HPDE6-E6E7 (cell line): ENCODE results near the gene RIMS4.

Experiments used
- DNase-seq: peaks from one replicate; pipeline ENCODE4 v3.0.0; 2011; ENCODE audit warnings: missing footprints; ENCODE audit errors: extremely low spot score

The RIMS4 gene

DNA sequence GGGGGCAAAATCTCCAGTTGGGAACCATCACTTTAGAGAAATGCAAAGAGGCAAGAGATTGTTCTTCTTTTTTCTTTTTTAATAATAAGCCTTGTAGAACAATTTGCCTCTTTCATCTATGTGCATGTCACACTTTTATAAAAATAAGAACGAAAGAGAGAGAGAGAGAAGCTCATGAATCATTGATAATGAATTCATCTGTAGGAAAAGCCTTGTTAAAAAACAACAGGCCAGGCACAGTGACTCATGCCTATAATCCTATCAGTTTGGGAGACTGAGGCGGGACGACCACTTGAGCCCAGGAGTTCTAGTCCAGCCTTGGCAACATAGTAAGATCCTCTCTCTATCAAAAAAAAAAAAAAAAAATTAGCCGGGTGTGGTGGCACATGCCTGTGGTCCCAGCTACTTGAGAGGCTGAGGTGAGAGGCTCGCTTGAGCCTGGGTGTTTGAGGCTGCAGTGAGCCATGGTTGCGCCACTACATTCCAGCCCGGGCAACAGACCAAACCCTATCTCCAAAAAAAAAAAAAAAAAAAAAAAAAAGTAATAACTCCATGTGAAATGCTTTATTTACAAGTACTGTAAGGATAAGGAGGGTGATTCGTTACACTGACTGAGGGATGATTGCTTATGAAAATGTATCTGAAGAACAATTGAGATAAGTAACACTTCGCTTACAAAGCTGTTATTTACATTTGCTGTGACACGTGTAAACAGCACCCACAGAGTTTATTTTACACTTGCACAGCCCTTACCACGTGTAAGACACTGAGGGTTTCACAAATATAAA lies 89.2 kb downstream of the RIMS4 start:
- no peak for DNase-seq

DNA sequence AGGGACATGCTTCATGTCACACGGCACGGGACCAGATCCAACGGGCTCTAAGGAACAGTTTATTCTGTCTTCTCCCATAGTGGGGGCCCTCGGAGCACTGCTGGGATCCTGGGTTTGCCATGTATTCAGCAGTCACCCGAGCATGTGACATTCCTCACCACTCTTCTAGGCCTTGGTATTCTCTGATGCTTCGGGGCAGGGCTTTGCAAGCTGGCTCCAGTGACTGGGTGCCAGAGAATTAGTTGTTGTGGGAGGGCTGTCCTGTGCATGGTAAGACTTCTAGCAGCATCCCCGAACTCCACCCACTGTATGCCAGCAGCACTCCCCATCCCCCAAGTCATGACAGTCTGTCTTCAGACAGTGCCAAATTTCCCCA lies 89.7 kb downstream of the RIMS4 start:
- peak; percentile 78 for DNase-seq

DNA sequence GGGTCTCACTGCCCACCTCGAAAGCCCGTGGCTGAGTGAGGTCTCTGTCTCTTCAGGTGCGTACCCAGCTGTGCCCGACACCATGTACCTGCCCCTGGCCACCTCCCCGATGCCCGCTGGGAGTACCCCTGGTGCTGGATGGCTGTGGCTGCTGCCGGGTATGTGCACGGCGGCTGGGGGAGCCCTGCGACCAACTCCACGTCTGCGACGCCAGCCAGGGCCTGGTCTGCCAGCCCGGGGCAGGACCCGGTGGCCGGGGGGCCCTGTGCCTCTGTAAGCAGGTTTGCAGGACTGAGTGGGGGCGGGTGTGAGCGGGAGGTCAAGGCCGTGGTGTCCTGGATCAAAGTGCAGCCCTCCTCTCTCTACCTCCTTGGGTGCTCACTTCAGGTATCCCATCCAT lies 90.5 kb downstream of the RIMS4 start:
- no peak for DNase-seq

DNA sequence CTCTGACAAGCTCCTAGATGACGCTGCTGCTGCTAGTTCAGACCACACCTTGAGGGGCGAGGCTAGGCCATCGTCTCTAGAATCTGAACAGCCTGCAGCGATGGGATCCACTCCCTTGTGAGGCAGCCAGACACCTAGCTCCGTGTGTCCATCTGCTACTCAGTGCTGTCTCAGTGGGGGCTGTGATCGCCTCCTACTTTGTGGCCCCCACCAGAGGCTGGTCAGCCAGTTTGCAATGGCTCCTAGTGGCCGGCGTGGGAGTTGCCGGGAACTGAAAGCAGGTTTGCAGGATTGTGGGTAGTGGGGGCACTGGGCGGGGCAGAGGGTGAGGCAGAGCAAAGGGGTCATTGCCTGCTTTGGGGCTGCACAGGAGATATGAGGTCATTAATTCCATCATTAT lies 92.4 kb downstream of the RIMS4 start:
- no peak for DNase-seq

DNA sequence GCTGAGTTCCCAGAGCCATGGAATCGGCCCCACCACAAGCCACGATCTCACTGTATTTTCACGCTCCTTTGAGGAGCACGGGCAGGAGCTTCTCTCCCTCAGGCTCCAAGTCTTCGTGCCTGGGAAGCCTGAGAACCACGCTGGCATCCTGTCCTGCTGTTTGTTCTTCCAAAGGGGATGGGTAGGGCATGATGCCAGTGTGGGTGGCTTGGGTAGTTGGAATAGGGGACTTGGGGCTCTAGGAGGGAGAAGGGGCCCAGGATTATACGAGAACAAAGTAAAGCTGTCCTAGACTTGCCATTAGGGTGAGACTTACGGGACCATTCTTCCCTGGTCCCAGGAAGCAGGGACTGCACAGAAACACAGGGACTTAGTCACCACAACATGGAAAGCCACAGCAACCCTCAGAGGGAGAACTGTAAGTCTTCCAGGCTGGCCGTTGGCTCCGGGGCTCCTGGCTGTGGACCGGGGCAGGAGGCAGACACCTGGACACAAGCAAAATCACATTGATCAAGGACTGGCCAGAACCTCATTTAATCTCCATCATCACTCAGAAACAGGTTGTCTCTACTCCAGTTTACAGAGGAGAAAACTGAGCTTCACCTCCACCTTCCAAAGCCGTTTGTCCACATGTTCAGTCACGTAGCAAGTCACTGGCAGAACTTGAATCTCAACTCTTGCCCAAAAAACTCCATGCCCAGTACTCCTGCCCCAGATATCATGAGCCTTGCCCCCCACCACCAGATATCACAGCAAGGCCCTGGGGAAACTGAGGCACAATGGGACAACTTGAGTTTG lies 93.8 kb downstream of the RIMS4 start:
- no peak for DNase-seq

DNA sequence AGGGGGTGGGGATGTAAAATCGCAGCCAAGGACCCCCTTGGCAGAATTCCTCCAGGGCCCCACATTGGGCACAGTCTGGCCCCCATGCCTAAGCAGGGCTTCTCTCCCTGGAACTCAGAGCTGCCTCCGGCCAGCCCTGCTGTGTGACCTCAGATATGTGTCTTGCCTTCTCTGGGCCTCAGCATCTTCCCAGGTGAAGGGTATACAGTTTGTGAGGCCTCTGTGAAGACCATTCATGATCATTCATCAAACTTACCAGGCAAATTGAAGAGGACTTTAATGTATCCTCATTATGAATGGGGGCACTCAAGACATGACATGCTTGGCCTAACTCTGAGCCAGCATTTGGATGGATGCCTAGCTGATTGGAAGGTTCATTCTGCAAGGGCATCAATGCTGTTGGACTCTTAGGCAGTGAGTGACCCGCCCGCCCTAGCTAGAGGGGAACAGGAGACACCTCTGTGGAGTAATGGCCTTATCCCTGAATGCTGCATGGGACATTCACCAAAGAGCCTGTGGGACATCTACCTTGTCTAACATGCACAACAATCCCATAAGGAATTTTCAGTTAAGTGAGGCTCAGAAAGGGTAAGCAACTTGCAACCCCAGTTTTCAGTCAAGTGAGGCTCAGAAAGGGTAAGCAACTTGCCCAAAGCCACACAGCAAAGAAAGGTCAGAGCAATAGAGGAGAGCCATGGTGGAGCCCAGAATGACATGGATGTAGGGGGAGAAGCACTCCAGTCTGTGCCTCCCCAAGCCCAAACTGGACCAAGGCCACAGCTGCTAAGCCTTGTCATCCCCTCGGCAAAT lies 94.6 kb downstream of the RIMS4 start:
- no peak for DNase-seq

DNA sequence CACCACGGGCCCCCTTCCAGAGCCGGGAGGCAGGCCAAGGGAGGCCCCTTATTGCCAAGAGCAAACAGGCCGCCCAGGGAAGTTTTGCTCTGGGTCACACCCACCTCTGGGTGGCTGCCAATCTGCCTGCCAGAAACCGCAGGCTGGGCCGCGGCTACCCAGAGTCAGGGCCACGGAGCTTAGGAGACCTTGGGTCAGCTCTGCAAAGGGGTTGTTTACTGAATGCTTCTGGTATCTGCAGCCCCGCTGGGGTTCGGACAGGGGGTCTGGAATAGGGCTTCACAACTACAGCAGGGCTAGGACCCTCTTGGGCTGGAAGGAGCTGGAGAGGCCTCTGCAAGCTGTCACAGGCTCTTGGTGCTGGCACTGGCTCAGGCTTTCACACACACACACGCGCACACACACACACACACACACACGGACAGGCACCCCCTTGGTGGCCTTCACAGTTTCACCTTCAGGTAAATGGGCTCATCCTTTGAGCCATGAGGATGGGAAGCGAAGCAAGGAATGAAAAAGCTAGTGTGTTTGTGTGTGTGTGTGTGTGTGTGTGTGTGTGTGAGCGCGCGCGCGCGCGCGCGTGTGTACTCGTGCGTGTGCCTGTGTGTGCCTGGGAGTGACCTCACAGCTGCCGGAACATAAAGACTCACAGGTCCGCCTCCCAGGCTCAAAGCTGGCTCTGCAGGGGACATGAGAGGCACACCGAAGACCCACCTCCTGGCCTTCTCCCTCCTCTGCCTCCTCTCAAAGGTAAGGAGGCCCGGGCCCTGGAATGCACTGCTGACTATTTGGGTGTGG lies 95.4 kb downstream of the RIMS4 start, which contains the start of gene CCN5:
Gene CCN5 (plus strand): TSS at position 669 of the 798 bp plus-strand sequence. CDS start 22 bp downstream, at position 691.
- peak; percentile 99 for DNase-seq

DNA sequence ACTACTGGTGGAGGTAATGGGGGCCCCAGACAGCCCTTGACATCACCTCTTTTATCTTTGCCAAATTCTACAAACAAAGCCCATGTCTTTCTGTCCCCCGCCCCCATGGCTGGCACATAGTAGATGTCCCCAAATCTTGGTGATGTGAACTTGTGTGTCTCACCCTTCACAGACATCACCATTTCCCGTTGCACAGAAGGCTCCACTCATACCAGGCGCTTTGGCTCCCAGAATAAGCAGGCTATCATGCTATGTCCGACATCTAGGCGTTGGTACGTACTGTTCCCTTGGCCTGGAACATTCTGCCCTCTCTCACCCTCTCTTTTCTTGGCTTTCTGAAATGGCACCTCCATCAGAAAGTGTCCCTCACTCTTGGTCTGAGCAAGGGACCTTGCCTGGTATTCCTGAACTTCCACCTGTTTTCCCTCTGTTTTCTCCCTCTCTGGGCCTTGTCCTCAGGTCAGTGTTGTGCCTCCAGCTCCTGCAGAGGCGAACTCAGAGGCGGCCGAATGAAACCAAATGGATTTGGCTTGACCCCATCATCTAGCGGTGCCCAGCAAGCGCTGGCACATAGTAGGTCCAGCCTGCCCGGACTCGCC lies 96.1 kb downstream of the RIMS4 start:
- DNase-seq = no peak

DNA sequence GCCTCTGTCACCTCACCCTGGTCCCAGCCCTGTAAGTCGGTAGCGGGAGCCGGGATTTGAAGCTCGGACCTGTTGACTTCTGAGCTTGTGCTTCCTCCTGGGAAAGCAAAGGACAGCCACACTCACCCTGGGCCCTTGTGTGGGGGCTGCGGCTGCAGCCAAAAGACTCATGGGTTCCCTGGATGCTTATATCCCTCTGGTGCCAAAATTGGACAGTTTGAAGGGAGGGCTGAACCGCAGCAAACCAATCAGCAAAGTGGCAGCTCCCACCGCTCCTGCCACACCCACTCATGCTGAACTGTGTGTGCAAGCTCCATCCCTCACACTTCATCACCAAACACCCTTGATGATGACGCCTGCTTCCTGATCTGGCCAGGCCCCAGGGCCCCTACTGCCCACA lies 99.1 kb downstream of the RIMS4 start:
- DNase-seq = no peak

DNA sequence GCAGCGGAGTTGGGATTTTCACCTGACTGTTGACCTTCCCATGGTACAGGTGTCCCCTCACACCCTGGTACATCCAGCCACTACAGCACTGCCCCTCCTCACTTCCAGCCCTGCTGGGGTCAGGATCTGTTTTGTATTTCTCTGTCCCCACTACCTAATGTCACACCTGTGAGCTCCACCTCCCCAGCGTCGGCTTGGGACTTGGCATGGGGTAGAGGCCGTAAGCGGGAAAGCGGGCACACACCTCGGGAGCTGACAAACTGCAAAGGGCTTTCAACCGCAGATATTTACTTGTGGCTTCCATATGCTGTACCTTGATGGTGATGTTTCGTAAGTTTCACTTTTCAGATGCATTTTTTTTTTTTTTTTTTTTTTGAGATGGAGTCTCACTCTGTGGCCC lies 100.5 kb downstream of the RIMS4 start:
- no peak for DNase-seq

DNA sequence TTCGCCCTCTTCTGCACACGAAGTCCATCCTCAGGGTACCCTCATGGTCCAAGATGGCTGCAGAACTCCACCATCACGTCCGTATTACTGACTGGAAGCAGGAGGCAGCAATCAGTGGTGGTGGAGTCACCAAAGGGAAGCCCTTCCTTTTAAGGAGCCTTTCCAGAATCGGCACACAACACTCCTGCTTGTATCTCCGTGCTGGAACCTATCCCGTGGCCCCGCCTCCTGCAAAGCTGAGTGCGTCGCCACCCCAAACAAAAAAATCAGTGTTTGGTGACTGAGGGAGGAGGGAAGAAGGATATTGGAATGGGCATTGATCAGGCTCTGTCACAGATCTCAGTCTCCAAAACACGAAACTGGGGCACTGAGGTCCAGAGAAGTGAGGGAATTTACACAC lies 101.0 kb downstream of the RIMS4 start:
- DNase-seq = no peak

DNA sequence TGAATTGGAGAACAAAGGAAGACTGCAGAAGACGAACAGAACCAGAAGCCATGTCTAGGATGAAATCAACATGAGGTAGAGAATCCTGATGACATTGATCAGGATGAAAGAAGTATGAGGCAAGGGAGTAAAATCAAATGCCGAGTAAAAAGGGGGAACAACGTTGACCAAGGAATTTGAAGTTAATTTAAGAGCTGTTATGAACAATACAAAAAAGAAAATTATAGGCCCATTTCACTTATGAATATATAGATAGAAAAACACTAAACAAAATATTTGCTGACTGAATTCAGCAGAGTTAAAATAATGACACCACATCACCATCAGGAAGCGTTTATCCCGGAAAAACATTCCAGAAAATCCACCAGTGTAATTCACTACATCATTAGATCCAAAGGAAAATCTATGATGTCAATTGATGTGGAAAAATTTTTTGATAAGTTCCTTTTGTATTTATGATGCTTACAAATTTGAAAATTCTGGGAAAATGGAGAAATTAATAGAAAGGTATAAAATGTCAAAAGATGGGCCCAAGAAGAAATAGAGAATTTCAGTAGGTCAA lies 103.2 kb downstream of the RIMS4 start:
- no peak for DNase-seq

DNA sequence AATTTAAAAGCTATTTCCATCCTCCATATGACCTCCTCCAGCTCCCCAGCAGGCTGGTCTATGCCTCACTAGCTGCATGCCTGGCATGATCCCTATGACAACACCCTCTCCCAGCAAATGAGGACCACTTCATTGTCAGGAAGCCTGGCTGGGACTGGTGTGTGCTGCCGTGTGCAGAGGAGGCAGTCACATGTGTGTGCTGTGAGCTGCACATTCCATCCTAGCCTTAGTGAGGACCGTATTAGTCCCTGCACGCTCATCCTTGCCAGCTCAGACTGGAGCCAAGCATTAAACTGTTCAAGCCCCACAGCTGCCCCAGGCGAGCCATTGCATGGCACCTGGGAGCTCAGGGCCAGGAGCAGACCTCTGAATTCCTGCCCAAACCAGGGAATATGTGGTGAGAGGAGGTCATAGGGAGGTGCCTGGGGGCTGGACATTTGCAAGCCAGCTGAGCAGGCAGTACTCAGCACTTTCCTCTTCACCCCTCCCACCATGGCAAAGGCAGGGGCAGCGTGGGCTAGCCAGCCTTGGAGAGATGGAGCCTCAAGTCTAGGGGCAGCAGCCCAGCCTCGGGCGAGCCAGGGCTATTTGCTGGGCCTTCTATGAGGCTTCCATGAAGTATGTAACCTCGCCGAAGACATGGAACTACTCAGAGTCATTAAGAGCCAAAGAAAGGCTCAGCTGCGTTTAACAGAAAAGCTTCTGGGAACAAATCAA lies 103.9 kb downstream of the RIMS4 start:
- no peak for DNase-seq

DNA sequence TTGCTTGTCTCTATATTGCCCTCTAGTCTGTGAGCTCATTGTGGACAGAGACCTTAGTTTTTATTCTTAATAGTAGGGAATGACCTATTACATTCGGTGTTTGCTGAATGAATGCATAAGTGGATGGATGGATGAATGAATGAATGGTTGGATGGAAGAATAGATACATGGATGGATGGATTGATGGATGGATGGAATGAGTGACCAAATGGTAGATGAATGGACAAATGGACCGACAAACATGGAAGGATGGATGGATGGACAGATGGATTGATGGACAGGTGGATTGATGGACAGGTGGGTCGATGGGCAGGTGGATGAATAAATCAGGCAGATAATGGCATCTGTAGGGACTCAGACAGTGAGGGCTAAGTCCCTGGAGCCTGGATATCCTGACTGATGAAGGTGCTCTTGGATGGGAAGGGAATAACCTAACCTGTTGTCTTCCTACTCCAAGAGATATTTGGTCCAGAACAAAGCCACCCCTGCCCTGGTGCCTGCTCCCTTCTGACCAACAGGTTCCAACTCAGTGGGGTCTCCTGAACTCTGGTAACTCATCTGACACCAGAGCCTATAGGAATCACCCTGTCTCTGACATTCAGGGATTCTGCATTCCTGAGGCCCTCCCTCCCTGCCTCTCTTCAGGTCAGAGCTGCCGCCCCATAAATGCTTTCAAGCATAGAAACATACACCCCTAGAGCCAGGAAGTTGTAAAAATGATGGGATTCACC lies 104.8 kb downstream of the RIMS4 start:
- no peak for DNase-seq

DNA sequence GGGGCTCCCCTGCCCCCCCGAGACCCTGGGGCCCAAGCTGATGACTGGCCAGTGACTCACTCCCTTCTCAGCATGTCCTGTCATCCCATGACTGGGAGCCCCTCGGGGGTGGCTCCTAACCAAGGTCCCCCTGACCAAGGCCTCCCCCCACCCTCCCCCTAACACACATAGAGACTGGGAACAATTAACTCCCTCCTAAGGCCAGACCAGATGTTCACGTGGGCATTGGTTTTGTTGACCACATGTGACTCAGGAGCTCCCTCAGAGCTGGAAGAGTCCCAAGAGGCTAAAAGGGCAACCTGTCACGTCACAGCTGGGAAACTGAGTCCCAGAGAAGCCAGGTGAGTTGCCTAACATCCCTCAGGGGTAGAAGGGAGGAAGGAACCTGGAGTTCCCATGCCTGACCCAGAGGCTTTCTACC lies 105.8 kb downstream of the RIMS4 start:
- no peak for DNase-seq

DNA sequence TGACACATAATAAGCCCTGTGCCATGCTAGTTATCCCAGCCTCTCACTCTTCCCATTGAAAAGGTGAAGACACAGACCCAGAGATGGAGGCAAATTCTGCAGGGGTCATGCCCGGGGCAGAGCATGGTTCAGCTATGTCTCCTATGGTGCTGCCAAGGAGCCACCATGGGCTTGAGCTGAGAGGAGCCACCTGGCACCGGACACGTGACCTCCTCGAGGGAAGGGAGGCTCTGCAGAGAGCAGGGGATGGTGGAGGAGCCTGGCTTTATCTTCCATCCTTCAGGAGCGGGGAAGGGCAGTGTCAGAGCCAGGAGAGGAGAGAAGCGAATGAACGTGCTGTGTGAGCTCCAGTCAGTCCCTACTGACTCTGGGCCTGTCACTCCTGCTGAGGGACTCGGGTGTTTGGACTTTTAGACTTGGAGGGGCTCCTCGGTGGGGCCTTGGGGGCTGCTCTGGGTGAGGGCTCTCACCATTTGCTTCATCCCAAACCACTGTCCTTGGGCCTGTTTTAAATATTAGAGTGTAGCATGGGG lies 106.3 kb downstream of the RIMS4 start:
- no peak for DNase-seq

DNA sequence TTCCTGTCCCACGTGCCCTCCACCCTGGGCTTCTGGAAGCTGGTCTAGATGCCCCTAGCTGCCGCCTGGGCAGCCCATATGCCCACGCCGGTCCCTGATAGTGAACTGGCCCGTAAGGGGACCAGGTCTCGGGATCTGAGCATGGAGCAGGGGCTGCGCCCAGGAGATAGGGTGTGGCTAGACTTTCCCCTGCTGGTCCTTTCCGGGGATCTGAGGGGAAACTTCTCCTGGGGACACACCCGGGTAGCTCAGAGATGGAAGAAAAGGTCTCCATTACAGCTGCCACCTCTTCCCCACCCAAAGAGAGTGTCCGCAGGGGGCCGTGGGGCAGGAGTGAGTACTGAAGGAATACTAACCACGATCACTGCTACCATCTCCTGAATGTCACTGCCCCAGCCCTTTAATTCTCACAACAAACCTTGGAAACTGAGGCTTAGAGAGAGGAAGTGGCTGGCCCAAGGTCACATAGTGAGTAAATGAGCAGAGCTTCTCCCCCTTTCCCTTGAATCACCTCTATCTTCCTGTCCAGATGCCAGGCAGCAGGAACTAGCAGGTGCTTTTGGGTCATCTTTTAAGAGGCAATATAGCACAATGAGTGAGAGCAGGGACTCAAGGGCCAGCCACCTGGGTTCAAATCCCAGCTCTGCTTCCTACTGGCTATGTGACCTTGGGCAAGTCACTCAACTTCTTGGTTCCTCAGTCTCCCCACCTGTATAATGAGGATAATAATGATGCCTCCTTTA lies 107.0 kb downstream of the RIMS4 start:
- DNase-seq = no peak

DNA sequence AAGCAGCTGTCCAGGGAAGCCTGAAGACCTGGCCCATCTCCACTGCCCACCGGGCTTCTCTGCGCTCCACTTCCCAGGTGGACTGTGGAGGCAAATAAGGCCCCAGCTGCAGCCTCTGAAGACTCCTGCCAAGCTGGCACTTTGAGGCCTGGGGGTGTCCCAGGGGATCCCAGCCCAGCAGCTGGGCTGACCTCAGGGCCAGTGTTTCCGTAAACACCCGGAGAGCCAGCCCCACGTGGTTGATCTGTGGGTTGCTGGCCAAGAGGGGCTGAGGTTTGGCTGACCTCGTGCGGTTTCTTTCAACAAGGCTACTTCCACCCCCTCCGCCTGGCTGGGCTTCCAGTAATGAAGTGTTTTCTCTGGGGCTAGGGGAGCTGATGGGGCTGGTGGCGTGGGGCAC lies 107.6 kb downstream of the RIMS4 start:
- no peak for DNase-seq
